Medulla oblongata (tissue), 1 donor: ENCODE measurements around the gene TMEM106C.

Source experiments
- DNase-seq: peaks from one replicate; pipeline ENCODE4 v3.0.0-alpha.2; 2015; ENCODE audit errors: extremely low spot score

The TMEM106C gene

GRCh38 chr12:47963340-47964040 lies at the start of gene TMEM106C:
TMEM106C (plus strand) TSS chr12:47963596; CDS start chr12:47964237, 641 bp downstream.
- DNase-seq: peak; percentile 94

GRCh38 chr12:47920913-47921312 lies 42.5 kb upstream of the TMEM106C start:
- DNase-seq: no peak

GRCh38 chr12:47921907-47922306 lies 41.5 kb upstream of the TMEM106C start:
- no peak for DNase-seq

- no peak for DNase-seq
Measured at GRCh38 chr12:47927346-47927745, 36.0 kb upstream of the TMEM106C start.

- no peak for DNase-seq
Measured at GRCh38 chr12:47930634-47931033, 32.8 kb upstream of the TMEM106C start.

- no peak for DNase-seq
Measured at GRCh38 chr12:47931187-47931586, 32.2 kb upstream of the TMEM106C start.

GRCh38 chr12:47935184-47935583 lies 28.2 kb upstream of the TMEM106C start:
- DNase-seq: peak; percentile 40

- DNase-seq: no peak
Measured at GRCh38 chr12:47938093-47938492, 25.3 kb upstream of the TMEM106C start.

- DNase-seq: no peak
Measured at GRCh38 chr12:47938594-47938993, 24.8 kb upstream of the TMEM106C start.

- no peak for DNase-seq
Measured at GRCh38 chr12:47939009-47939601, 24.3 kb upstream of the TMEM106C start.

GRCh38 chr12:47940773-47941474 lies 22.5 kb upstream of the TMEM106C start:
- DNase-seq: no peak

- DNase-seq: no peak
Measured at GRCh38 chr12:47941475-47941780, 22.0 kb upstream of the TMEM106C start.

GRCh38 chr12:47941871-47942613 lies 21.4 kb upstream of the TMEM106C start:
- no peak for DNase-seq

GRCh38 chr12:47942614-47943225 lies 20.7 kb upstream of the TMEM106C start:
- no peak for DNase-seq

- DNase-seq: no peak
Measured at GRCh38 chr12:47943623-47944340, 19.6 kb upstream of the TMEM106C start.

- no peak for DNase-seq
Measured at GRCh38 chr12:47944685-47945340, 18.6 kb upstream of the TMEM106C start.

- no peak for DNase-seq
Measured at GRCh38 chr12:47945341-47945728, 18.1 kb upstream of the TMEM106C start.

GRCh38 chr12:47946413-47947323 lies 16.7 kb upstream of the TMEM106C start:
- DNase-seq: no peak

- no peak for DNase-seq
Measured at GRCh38 chr12:47947341-47947740, 16.1 kb upstream of the TMEM106C start.
